Ishikawa (cell line): ENCODE data around the gene B4GALT2.

ENCODE experiments used
- CEBPB ChIP-seq: IDR thresholded peaks from 2 replicates; pipeline ENCODE4 v1.6.1; 2012
- EGR1 ChIP-seq: IDR thresholded peaks from 2 replicates; pipeline ENCODE4 v1.6.1; 2012
- EP300 ChIP-seq: IDR thresholded peaks from 2 replicates; pipeline ENCODE4 v1.6.1; 2012; ENCODE audit warnings: borderline replicate concordance
- FOXM1 ChIP-seq: IDR thresholded peaks from 2 replicates; pipeline ENCODE4 v1.6.1; 2012; ENCODE audit warnings: low read depth, borderline replicate concordance
- RAD21 ChIP-seq: IDR thresholded peaks from 2 replicates; pipeline ENCODE4 v1.6.1; 2012; ENCODE audit warnings: low read depth
- TAF1 ChIP-seq: IDR thresholded peaks from 2 replicates; pipeline ENCODE4 v1.6.1; 2012; ENCODE audit warnings: low read depth, mild to moderate bottlenecking
- TCF12 ChIP-seq: IDR thresholded peaks from 2 replicates; pipeline ENCODE4 v1.6.1; 2012; ENCODE audit warnings: low read depth
- YY1 ChIP-seq: IDR thresholded peaks from 2 replicates; pipeline ENCODE4 v1.6.1; 2012; ENCODE audit warnings: low read depth
- TF ChIP-seq, protein P1 (sequence below): IDR thresholded peaks from 2 replicates; pipeline ENCODE4 v1.6.1; 2012; ENCODE audit warnings: low read depth, mild to moderate bottlenecking
- TF ChIP-seq, protein P2 (sequence below): IDR thresholded peaks from 2 replicates; pipeline ENCODE4 v1.6.1; 2012
- TF ChIP-seq, protein P3 (sequence below): IDR thresholded peaks from 2 replicates; pipeline ENCODE4 v1.6.1; 2012

DNA sequence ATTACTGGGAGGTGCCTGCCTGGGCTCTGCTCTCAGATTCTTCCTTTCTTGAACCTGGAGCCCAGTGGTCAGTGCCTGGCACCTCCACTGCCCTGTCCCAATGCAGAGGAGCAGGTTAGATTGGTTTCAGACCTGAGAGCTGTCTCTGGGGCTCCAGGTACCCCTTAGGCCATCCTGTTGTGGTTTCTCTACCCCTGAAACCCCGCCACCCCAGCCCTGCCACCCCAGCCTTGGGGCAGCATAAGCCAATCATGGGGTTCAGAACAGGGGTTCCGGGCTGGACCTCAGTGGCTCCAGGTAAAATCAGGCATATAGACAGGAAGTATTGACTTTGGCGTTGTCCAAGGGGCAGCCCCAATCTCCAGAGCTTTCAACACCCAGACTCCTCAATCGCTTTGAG, 55.4 kb downstream of the B4GALT2 start:
- TF ChIP-seq TCF12 (no peak), FOXM1 (no peak), TAF1 (no peak), YY1 (no peak), EP300 (no peak), CEBPB (no peak), RAD21 (no peak), EGR1 (no peak)
- TF ChIP-seq, protein P1, sequence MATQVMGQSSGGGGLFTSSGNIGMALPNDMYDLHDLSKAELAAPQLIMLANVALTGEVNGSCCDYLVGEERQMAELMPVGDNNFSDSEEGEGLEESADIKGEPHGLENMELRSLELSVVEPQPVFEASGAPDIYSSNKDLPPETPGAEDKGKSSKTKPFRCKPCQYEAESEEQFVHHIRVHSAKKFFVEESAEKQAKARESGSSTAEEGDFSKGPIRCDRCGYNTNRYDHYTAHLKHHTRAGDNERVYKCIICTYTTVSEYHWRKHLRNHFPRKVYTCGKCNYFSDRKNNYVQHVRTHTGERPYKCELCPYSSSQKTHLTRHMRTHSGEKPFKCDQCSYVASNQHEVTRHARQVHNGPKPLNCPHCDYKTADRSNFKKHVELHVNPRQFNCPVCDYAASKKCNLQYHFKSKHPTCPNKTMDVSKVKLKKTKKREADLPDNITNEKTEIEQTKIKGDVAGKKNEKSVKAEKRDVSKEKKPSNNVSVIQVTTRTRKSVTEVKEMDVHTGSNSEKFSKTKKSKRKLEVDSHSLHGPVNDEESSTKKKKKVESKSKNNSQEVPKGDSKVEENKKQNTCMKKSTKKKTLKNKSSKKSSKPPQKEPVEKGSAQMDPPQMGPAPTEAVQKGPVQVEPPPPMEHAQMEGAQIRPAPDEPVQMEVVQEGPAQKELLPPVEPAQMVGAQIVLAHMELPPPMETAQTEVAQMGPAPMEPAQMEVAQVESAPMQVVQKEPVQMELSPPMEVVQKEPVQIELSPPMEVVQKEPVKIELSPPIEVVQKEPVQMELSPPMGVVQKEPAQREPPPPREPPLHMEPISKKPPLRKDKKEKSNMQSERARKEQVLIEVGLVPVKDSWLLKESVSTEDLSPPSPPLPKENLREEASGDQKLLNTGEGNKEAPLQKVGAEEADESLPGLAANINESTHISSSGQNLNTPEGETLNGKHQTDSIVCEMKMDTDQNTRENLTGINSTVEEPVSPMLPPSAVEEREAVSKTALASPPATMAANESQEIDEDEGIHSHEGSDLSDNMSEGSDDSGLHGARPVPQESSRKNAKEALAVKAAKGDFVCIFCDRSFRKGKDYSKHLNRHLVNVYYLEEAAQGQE: no peak
- TF ChIP-seq, protein P2, sequence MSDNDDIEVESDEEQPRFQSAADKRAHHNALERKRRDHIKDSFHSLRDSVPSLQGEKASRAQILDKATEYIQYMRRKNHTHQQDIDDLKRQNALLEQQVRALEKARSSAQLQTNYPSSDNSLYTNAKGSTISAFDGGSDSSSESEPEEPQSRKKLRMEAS: no peak
- TF ChIP-seq, protein P3, sequence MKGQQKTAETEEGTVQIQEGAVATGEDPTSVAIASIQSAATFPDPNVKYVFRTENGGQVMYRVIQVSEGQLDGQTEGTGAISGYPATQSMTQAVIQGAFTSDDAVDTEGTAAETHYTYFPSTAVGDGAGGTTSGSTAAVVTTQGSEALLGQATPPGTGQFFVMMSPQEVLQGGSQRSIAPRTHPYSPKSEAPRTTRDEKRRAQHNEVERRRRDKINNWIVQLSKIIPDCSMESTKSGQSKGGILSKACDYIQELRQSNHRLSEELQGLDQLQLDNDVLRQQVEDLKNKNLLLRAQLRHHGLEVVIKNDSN: no peak
